NK-92 (cell line): ENCODE results near the gene ING5.
A peak's percentile ranks its signal among the peaks of the same experiment; 100 is the strongest.

ENCODE experiments used
- DNase-seq: peaks from one replicate; lab custom pipeline; 2025; ENCODE audit not compliant: unreplicated experiment; lab: John Stamatoyannopoulos, UW

ING5 gene

GRCh38 chr2:241672243-241673188, 29.3 kb upstream of the ING5 start:
- DNase-seq, result no peak

DNA sequence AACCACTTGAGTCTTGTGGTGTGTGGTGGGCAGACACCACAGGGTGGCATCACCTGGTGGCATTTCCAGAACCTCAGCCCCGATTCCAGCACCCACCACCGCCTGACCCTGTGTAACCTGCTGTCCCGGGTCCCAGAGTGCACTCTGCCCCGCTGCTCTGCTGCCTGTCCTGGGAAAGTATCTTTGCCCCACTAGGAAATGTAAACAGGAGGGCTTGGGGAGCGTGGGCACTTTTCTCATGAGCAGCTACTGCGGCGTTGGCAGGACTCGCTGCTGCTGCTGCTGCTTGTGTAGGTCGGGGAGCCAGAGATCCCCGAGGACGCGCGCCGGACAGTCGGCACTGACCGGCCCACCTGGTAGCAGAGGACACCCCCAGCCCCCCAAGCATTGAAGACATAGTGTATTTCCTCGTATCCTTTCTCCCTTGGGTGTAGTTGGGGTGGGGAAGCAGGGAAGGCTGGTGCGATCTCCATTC, 28.6 kb upstream of the ING5 start:
- DNase-seq, result no peak

GRCh38 chr2:241673797-241674725, 27.8 kb upstream of the ING5 start:
- no peak for DNase-seq

- no peak for DNase-seq
Observed at GRCh38 chr2:241675885-241676284, 26.0 kb upstream of the ING5 start.

DNA sequence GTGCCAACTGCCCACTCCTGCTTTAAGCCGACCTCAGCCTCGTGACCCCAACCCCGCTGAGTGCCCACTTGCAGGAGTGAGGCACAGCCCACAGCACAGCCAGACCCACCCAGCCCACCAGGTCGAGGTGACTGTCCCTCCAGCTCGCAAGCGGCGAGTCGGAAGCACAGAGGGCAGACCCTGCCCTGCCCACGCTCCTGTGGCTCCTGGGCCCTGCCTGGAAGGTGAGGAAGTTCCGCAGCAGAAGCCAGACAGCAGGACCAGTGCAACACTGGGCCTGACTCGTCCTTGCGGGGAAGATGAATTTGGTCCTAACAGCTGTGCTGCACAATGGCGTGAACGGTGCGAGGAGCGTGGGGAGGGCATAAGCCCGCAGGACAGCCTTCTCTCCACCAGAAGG, 25.2 kb upstream of the ING5 start:
- DNase-seq, result no peak

DNA sequence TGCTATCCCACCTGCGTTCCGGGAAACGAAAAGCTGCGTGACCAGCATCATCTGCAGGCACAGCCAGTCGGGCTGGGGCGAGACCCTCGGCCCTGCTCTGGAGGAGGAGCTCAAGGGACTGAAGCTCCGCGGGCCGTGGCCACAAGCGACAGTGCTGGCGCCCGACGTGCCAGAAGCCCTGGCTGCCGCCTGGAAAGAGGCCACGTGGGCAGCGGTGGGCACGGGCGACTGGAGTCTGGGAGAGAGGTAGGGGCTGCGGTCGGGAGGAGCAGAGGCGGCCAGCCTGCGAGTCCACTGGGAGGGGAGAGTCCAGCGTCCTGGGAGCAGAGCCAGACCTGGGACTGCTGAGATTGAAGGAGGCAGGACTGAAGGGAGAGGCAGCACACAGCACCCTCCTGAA, 24.4 kb upstream of the ING5 start:
- DNase-seq, result no peak

DNA sequence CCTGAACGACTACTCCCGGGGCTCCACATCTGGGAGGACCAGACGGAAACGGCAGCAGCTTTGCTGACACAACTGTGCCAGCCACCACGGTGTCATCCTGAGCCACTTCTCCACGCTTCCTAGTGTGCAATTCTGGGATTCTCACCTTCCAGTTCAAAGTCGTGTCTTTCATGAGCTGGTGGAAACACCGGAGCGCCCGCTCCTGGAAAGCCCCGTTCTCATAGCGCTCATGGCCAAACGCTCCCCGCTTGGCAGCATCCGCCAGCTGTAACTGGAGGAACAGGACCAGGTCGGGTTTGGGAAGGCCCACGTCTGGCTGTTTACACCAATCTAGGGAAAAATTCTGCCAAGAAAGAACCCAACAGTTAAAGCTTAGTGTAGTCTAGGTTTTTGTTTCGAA, 23.5 kb upstream of the ING5 start:
- no peak for DNase-seq

GRCh38 chr2:241678784-241679540, 22.9 kb upstream of the ING5 start:
- no peak for DNase-seq

DNA sequence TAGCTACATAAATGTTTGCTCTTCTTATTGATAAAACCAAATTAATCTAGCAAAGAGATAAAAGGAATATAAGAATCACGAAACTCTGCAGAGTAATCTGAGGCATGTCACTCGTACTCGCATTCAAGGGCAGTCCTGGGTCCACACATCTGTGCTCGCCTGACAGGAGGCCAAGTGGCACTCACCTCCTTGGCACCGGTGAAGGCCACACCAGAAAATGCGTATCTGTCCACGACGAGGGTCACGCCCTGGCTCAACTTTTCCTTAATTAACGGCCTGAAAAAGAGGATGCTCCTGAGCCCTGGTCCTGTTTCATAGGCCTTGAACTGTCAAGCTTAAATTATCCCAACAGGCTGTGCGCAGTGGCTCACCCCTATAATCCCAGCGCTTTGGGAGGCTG, 21.8 kb upstream of the ING5 start:
- no peak for DNase-seq

- DNase-seq, result no peak
Observed at GRCh38 chr2:241680827-241681599, 20.8 kb upstream of the ING5 start.

GRCh38 chr2:241686324-241686649, 15.6 kb upstream of the ING5 start:
- DNase-seq, result no peak

GRCh38 chr2:241686650-241687425, 15.0 kb upstream of the ING5 start, which contains the start of gene DTYMK:
DTYMK (minus strand) TSS chr2:241686815; CDS start chr2:241686783, 32 bp downstream.
- DNase-seq, result peak; percentile 62

DNA sequence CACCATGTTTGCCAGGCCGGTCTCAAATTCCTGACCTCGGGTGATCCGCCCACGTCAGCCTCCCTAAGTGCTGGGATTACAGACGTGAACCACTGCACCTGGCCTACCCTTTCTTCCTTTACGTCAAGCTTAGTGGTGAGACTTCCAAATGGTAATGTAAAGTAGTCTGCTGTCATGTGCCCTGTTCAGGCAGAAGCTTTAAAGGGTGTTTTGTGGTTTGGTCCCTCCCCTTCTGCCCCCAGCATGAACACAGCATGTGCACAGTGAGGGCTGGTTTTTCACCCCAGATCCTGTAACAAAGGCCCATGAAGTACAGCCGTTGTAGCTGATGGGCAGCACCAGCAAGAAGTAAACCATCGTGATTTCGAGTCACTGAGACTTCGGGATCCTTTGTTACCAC, 12.5 kb upstream of the ING5 start:
- DNase-seq, result no peak

DNA sequence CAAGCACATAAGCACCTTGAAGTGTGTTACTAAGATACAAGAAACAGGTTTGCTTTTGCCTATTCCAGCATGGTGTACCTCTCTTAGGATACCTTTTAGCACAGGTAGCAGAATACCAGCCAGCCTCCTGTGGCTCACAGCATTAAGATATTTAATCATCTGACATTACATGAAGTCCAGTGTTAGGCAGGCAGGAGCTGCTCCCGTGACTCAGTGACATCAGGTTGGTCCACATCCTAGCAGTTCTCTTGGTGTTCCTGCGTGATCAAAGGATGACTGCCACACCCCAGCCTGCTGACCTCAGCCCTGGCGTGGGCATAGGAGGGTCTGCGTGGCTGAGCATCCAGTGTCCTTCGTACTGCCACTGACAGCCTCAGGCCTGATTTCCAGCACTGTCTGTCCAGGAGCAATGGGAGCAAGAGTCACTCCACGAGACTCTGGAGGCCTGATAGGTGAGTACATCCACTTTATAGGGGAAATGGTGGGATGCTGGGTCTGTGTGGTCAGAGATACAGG, 11.6 kb upstream of the ING5 start:
- DNase-seq, result no peak

GRCh38 chr2:241692448-241692847, 9.4 kb upstream of the ING5 start:
- no peak for DNase-seq

GRCh38 chr2:241695651-241696050, 6.2 kb upstream of the ING5 start:
- DNase-seq, result no peak

- DNase-seq, result no peak
Observed at GRCh38 chr2:241701149-241701398, 765 bp upstream of the ING5 start.

- DNase-seq, result peak; percentile 13
Observed at GRCh38 chr2:241702155-241703031, 554 bp downstream of the ING5 start.
